Lower leg skin (tissue), 4 donors: ENCODE results near the gene SYT2. TPM values are rescaled to one million over a fixed set of nuclear protein-coding genes. Genes with fewer than 3 reads are reported as not detected.
"Not testable (repeated sequence)": the region's sequence is repeated elsewhere in the genome, so short reads cannot be mapped to it uniquely, and the experiment has no call there.

Experiments used
- DNase-seq, 2 donors: peaks; one replicate each; pipeline ENCODE4 v3.0.0-alpha.2; 2019; ENCODE audit warnings: low spot score in 2 of 2
- H3K4me3 ChIP-seq: fragments of 200-600 bp; sonication (generic); 2 replicates; pipeline ENCODE4 v1.5.1; 2017; ENCODE audit warnings: mild to moderate bottlenecking, low read depth; ENCODE audit not compliant: poor library complexity, severe bottlenecking
- POLR2A ChIP-seq, 2 donors: fragments of 450-650 bp; IDR thresholded peaks; one replicate each; pipeline ENCODE4 v1.6.1; 2016 to 2017; ENCODE audit warnings: antibody characterized with exemption in 2 of 2, mild to moderate bottlenecking in 1 of 2, moderate library complexity in 1 of 2
- WGBS, 2 donors: methylation state at CpG; one replicate each; pipeline ENCODE4 v1.1.5; 2018; 5-methylcytosine and 5-hydroxymethylcytosine counted together
- intact Hi-C: fragments of 100-400 bp; cut with DNase I; formaldehyde crosslinking; loops from one replicate; pipeline ENCODE4 v1.15.0; 2023; ENCODE audit warnings: low total_unique reads
- total RNA-seq, 4 donors: library from RNA; depleted of rRNA; stranded (reverse); fragments of >200 nt; gene quantifications; one replicate each; pipeline ENCODE4 v1.1.0, GENCODE V29; 2016
- TF ChIP-seq, protein P1 (sequence below), 3 donors: fragments of 450-650 bp; IDR thresholded peaks; one replicate each; pipeline ENCODE4 v1.5.1; 2016; ENCODE audit warnings: antibody characterized with exemption in 3 of 3, mild to moderate bottlenecking in 3 of 3, moderate library complexity in 2 of 3

Gene SYT2
- total RNA-seq, 4 donors from 2014 or later = not detected

DNA sequence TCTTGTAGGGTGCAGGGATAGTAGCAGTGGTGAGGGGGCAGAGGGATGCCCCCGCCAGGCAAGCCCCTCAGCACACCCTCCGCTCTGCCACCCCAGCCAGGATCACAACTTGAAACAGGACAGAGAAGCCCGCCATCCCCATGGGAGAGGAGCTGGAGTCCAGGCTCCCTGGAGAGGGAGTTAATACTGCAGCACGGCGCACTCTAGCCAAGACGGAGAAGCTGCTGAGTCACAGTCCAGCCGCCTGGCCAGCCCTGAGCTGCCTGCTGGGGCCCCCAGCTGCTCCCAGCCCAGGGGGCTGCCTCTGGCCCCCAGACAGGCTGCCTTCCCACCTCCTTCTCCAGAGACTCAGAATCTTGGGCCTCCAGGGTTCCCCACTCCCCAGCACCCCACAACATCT lies 87.2 kb downstream of the SYT2 start:
- WGBS, 2 donors = 56 to 77% methylated on average over 6 of the region's 7 CpGs
- intact Hi-C loops = no loop called here
- DNase-seq = no peak
- no peak overlapping the region for H3K4me3 ChIP-seq
- TF ChIP-seq POLR2A (IDR thresholded peaks at IDR 0.05) = no peak
- TF ChIP-seq, protein P1, sequence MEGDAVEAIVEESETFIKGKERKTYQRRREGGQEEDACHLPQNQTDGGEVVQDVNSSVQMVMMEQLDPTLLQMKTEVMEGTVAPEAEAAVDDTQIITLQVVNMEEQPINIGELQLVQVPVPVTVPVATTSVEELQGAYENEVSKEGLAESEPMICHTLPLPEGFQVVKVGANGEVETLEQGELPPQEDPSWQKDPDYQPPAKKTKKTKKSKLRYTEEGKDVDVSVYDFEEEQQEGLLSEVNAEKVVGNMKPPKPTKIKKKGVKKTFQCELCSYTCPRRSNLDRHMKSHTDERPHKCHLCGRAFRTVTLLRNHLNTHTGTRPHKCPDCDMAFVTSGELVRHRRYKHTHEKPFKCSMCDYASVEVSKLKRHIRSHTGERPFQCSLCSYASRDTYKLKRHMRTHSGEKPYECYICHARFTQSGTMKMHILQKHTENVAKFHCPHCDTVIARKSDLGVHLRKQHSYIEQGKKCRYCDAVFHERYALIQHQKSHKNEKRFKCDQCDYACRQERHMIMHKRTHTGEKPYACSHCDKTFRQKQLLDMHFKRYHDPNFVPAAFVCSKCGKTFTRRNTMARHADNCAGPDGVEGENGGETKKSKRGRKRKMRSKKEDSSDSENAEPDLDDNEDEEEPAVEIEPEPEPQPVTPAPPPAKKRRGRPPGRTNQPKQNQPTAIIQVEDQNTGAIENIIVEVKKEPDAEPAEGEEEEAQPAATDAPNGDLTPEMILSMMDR (IDR thresholded peaks at IDR 0.05) = no peak

- DNase-seq = no peak
- intact Hi-C loops = no loop called here
- no peak overlapping the region for H3K4me3 ChIP-seq
- 93 to 95% methylated on average over 8 of the region's 8 CpGs for WGBS, 2 donors
- TF ChIP-seq, protein P1 (IDR thresholded peaks at IDR 0.05) = no peak
- TF ChIP-seq POLR2A (IDR thresholded peaks at IDR 0.05) = no peak
These were observed 87.9 kb downstream of the SYT2 start for GRCh38 chr1:202622388-202622787.

DNA sequence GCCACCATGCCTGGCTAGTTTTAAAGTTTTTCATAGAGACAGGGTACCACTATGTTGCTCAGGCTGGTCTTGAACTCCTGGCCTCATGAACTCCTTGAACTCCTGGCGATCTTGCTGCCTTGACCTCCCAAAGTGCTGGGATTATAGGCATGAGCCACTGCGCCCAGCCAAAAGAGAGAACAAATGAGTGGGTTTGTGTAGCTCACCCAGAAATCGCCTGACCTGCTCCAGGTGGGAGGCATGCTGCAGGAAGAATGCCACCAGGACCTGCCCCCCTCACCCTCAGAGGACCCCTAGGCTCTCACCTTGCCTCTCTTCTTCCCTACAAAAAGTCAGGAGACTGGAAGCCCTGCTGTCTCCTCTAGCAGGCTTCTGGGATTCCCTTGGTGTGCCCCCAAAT lies 88.8 kb downstream of the SYT2 start:
- intact Hi-C loops = no loop called here
- DNase-seq = no peak
- 78 to 100% methylated on average over 3 of the region's 3 CpGs for WGBS, 2 donors
- TF ChIP-seq, protein P1 (IDR thresholded peaks at IDR 0.05) = no peak
- TF ChIP-seq POLR2A (IDR thresholded peaks at IDR 0.05) = no peak
- H3K4me3 ChIP-seq = no peak overlapping the region

DNA sequence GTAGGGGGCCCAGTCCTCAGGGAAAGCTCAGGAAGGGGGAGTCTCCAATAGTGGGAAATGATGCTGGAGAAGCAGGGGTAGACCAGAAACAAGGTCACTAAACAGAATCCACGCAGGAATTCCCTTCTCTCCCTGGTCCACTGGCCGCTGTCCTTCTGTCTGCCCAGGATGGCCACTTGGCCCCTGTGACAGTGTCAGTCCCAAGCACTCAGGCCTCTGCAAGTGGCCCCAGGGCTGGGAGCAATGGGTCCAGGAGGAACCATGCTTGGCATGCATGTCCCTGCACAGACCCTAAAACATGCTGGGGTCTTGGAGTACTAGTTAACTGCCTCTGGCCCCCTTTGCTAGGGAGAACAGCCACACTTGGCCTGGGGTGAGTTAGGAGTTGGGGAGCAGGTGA lies 90.2 kb downstream of the SYT2 start:
- 88 to 89% methylated on average over 2 of the region's 2 CpGs for WGBS, 2 donors
- intact Hi-C loops, DNase-seq, H3K4me3 ChIP-seq: not testable (repeated sequence)

DNA sequence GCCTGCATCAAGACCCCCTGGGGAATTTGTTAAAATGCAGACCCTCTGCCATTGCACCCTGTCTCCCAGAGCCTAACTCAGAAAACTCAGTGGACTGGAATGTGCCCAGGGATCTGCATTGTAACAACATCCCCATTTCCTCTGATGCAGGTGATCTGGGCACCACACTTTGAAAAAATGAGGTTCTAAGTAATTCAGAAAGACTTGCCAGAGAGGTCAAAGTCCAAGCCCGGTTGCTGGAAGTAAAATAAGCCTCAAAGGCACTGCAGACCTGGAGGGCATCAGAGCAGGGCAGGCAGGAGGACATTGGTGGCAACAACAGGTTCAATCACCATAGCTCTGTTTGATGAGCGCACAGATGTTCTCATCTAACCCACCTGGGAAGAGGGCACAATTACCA lies 90.7 kb downstream of the SYT2 start:
- TF ChIP-seq, protein P1 (IDR thresholded peaks at IDR 0.05) = no peak
- no peak for TF ChIP-seq POLR2A (IDR thresholded peaks at IDR 0.05)
- DNase-seq = no peak
- H3K4me3 ChIP-seq = no peak overlapping the region
- WGBS, 2 donors = 81 to 90% methylated on average over 2 of the region's 2 CpGs
- intact Hi-C loops = no loop called here

- DNase-seq, intact Hi-C loops, H3K4me3 ChIP-seq: not testable (repeated sequence)
- WGBS, 2 donors = 35 to 52% methylated on average over 11 of the region's 11 CpGs
These were observed 91.2 kb downstream of the SYT2 start for GRCh38 chr1:202619012-202619411.

GRCh38 chr1:202616355-202616915 lies 93.8 kb downstream of the SYT2 start:
- DNase-seq = no peak
- intact Hi-C loops = no loop called here
- 88 to 92% methylated on average over 13 of the region's 13 CpGs for WGBS, 2 donors
- TF ChIP-seq, protein P1 (IDR thresholded peaks at IDR 0.05) = no peak
- TF ChIP-seq POLR2A (IDR thresholded peaks at IDR 0.05) = no peak
- H3K4me3 ChIP-seq = no peak overlapping the region
